GM12864 (cell line): ENCODE measurements around the gene ARL16.

Source experiments
- DNase-seq: peaks from one replicate; pipeline ENCODE4 v3.0.0-alpha.2; 2011; ENCODE audit warnings: low read depth
- H3K4me3 ChIP-seq: 2 replicates; pipeline ENCODE4 v1.5.1; 2011; ENCODE audit warnings: mild to moderate bottlenecking, low read depth, low read length, control low read depth
- TF ChIP-seq, protein P1 (sequence below): IDR thresholded peaks from 2 replicates; pipeline ENCODE4 v1.5.1; 2011; ENCODE audit warnings: low read depth, mild to moderate bottlenecking, moderate library complexity, low read length, control low read depth, inconsistent platforms; ENCODE audit errors: missing control alignments

The ARL16 gene

DNA sequence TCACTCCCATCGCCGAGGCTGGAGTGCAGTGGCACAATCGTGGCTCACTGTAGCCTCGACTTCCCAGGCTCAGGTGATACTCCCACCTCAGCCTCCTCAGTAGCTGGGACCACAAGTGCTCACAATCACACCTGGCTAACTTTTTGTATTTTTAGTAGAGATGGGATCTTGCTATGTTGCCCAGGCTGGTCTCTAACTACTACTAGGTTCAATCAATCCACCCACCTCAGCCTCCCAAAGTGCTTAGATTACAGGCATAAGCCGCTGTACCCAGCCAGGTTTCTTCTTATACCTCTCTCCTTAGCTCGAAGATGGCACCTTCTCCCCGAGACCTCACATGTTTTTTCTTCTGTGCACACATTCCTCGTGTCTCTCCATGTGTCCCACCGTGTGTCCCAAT is 43.6 kb downstream of the ARL16 start:
- no peak overlapping the region for H3K4me3 ChIP-seq
- TF ChIP-seq, protein P1, sequence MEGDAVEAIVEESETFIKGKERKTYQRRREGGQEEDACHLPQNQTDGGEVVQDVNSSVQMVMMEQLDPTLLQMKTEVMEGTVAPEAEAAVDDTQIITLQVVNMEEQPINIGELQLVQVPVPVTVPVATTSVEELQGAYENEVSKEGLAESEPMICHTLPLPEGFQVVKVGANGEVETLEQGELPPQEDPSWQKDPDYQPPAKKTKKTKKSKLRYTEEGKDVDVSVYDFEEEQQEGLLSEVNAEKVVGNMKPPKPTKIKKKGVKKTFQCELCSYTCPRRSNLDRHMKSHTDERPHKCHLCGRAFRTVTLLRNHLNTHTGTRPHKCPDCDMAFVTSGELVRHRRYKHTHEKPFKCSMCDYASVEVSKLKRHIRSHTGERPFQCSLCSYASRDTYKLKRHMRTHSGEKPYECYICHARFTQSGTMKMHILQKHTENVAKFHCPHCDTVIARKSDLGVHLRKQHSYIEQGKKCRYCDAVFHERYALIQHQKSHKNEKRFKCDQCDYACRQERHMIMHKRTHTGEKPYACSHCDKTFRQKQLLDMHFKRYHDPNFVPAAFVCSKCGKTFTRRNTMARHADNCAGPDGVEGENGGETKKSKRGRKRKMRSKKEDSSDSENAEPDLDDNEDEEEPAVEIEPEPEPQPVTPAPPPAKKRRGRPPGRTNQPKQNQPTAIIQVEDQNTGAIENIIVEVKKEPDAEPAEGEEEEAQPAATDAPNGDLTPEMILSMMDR, result no peak
- no peak for DNase-seq

DNA sequence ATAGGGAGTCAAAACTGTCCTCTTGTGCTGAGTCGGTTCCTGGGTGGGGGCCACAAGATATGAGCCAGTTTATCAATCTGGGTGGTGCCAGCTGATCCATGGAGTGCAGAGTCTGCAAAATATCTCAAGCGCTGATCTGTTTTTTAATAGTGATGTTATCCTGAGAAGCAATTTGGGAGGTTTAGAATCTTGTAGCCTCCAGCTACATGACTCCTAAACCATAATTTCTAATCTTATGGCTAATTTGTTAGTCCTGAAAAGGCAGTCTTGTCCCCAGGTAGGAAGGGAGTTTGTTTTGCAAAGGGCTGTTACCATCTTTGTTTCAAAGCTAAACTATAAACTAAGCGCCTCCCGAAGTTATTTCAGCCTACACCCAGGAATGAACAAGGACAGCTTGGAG is 44.9 kb downstream of the ARL16 start:
- no peak overlapping the region for H3K4me3 ChIP-seq
- DNase-seq, result no peak
- TF ChIP-seq, protein P1, result no peak

DNA sequence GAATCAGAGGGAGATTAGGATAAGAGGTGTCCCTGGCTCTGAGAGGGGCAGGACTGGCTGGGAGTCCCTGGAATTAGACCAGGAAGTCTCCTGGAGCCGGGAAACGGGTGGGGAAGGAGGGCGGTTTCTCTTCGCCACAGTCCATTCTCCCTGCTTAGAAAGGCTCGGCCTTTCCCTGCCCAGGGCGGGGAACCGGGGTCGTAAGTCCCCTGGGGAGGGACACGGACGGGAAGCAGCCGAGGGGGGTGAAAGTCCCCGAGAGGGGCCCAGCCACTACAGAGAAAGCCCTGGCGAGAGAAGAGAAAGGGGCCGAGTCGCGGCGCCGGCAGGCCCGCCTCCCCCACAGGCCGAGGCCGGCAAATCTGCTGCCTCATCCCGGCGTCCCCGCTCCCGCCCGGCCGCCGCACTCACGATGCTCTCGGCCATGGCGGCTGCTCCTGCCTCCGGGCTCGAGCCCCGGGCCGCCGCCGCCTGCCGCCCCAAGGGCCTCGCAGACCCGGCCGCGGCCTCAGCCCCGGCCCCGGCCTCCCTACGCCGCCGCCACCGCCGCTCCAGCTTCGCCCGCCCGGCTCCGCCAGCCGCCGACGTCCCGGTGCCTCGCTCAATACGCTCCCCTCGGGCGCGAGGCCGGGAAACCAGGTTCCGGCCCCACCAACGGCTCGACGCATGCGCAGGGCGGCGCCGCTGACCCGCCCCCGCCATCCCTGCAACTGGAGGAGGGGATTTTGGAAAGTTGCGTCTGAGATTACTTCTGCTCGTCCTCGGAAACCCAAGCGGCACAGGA is 46.9 kb downstream of the ARL16 start, which contains the start of the genes NPLOC4 and TSPAN10:
TSS of gene NPLOC4 (minus strand) at position 608 of the 784 bp plus-strand sequence. CDS start at position 426, 182 bp downstream.
TSS of gene TSPAN10 (plus strand) at position 692 of the 784 bp plus-strand sequence. CDS start 5,217 bp downstream, outside the sequence.
- peak; percentile 37 for DNase-seq
- TF ChIP-seq, protein P1, result no peak
- peak within 1 kb of the TSS; percentile 89 for H3K4me3 ChIP-seq

DNA sequence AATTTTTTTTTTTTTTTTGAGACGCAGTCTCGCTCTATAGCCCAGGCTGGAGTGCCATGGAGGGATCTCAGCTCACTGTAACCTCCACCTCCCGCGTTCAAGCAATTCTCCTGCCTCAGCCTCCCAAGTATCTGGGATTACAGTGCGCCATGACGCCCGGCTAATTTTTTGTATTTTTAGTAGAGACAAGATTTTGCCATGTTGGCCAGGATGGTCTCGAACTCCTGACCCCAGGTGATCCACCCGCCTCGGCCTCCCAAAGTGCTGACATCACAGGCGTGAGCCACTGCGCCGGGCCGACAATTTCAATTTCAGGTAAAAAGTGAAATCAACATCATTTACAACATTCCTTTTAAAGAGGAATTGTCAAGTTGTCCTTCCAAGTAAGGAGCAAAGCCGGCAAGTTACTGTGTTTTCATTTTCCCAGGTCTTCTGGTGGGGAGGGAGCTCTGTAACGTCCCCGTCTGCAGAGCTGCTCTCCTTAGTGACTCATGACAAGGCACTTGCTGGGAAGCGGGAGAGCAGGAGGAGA is 47.6 kb downstream of the ARL16 start:
- TF ChIP-seq, protein P1, result no peak
- no peak for DNase-seq
- H3K4me3 ChIP-seq, result peak overlapping the region; percentile 89

DNA sequence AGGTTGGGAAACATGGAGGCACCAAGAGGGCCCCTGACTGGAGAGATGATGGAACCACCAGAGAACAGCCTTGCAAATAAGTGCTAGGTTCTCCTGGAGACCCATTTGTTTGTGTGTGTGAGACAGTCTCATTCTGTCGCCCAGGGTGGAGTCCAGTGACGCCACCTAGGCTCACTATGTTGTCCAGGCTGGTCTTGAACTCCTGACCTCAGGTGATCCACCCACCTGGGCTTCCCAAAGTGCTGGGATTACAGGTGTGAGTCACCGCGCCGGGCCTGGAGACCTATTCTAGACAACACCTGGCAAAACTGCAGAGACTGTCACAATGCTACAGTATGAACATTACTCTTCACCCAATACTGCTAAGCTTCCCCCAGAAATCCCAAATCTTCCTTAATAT is 48.2 kb downstream of the ARL16 start:
- TF ChIP-seq, protein P1, result no peak
- peak overlapping the region; percentile 89 for H3K4me3 ChIP-seq

DNA sequence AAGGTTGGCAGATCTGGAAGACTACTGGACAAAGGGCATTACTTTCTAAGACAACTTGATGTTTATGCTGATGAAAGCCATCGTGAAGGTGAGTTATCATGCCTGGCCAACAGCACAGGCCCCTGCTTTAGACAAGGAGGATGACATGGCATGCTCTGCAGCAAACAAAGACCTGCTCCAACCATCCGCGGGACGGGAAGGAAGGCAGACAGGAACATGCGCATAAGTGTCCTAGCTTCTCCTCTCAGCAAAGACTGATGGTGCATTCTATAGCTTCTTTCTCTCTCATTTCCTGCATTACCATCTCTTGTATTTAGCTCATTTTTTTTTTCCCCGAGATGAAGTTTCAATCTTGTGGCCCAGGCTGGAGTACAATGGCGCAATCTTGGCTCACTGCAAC is 52.1 kb downstream of the ARL16 start:
- H3K4me3 ChIP-seq, result no peak overlapping the region
- no peak for DNase-seq
- TF ChIP-seq, protein P1, result no peak

More for the DNA sequence above, 48.2 kb downstream of the ARL16 start:
- no peak for DNase-seq
